Endodermal cell (in vitro differentiated cells): Measurements from ENCODE around the gene HSD17B1. TPM values are rescaled to one million over a fixed set of nuclear protein-coding genes. Genes with fewer than 3 reads are reported as not detected.
"Not testable (repeated sequence)": the region's sequence is repeated elsewhere in the genome, so short reads cannot be mapped to it uniquely, and the experiment has no call there.

ENCODE experiments used
- DNase-seq: peaks from one replicate; pipeline ENCODE4 v3.0.0-alpha.2; 2017
- H3K27ac ChIP-seq: 2 replicates; pipeline ENCODE4 v1.5.1; 2013; ENCODE audit warnings: mild to moderate bottlenecking, low read depth, low read length, moderate library complexity
- H3K27me3 ChIP-seq: 2 replicates; pipeline ENCODE4 v1.6.1; 2013; ENCODE audit warnings: mild to moderate bottlenecking, low read length, moderate library complexity; ENCODE audit not compliant: insufficient read depth, control insufficient read depth, poor library complexity, severe bottlenecking
- H3K36me3 ChIP-seq: 2 replicates; pipeline ENCODE4 v1.7.0; 2013; ENCODE audit warnings: mild to moderate bottlenecking, low read length, moderate library complexity; ENCODE audit not compliant: control insufficient read depth, insufficient read depth
- H3K4me1 ChIP-seq: one replicate; pipeline ENCODE4 v1.7.0; 2013; ENCODE audit warnings: low read length; ENCODE audit not compliant: control insufficient read depth, insufficient read depth
- H3K4me3 ChIP-seq: 2 replicates; pipeline ENCODE4 v1.5.1; 2013; ENCODE audit warnings: mild to moderate bottlenecking, low read length, moderate library complexity
- H3K9ac ChIP-seq: 2 replicates; pipeline ENCODE4 v1.6.1; 2013; ENCODE audit warnings: mild to moderate bottlenecking, low read length, moderate library complexity; ENCODE audit not compliant: poor library complexity, severe bottlenecking; ENCODE audit errors: extremely low read depth
- H3K9me3 ChIP-seq: 2 replicates; pipeline ENCODE4 v1.6.1; 2013; ENCODE audit warnings: mild to moderate bottlenecking, low read length, moderate library complexity; ENCODE audit not compliant: control insufficient read depth
- H3K27ac Mint-ChIP-seq: 2 replicates; pipeline ENCODE4 v1.8.0; 2020; ENCODE audit warnings: mixed read lengths
- H3K27me3 Mint-ChIP-seq: 2 replicates; pipeline ENCODE4 v1.8.0; 2021; ENCODE audit warnings: mild to moderate bottlenecking, mixed read lengths; ENCODE audit not compliant: insufficient read depth
- H3K36me3 Mint-ChIP-seq: 2 replicates; pipeline ENCODE4 v1.8.0; 2020; ENCODE audit warnings: low read depth, mixed read lengths
- H3K4me1 Mint-ChIP-seq: 2 replicates; pipeline ENCODE4 v1.8.0; 2020; ENCODE audit warnings: mixed read lengths
- H3K4me3 Mint-ChIP-seq: 2 replicates; pipeline ENCODE4 v1.8.0; 2020; ENCODE audit warnings: mild to moderate bottlenecking, moderate library complexity, mixed read lengths
- H3K9me3 Mint-ChIP-seq: 2 replicates; pipeline ENCODE4 v1.8.0; 2020; ENCODE audit warnings: mild to moderate bottlenecking, mixed read lengths
- CTCF ChIP-seq: fragments of 200-600 bp; sonication (generic); conservative IDR thresholded peaks from 2 replicates; pipeline ENCODE4 v1.5.0; 2021; ENCODE audit warnings: antibody characterized with exemption, mild to moderate bottlenecking
- WGBS, 2 experiments: methylation state at CpG; one replicate each; pipeline versions ENCODE4 v1.1.5 to v1.1.7; 2013; ENCODE audit warnings: missing lambda C conversion rate in 2 of 2, mixed read lengths in 1 of 2; ENCODE audit not compliant: insufficient coverage in 1 of 2, insufficient read length in 1 of 2; 5-methylcytosine and 5-hydroxymethylcytosine counted together
- total RNA-seq, 2 donors: library from RNA; stranded (reverse); fragmentation: NEBNext Ultra II Directional in 1 of 2; extraction: Animal tissue kit (Norgen Biotek cat#: 25700) in 1 of 2; gene quantifications; 2 replicates in 1 of 2; 3 replicates in 1 of 2; pipeline ENCODE4 v1.2.1, GENCODE V29; 2021

The HSD17B1 gene
- total RNA-seq, 2 donors from 2014 or later, result 2.4 to 2.8 TPM

GRCh38 chr17:42541041-42541833 is 11.5 kb upstream of the HSD17B1 start:
- Histone ChIP-seq H3K4me3 (no peak overlapping the region), H3K9me3 (no peaks in the 10 kb centered on the region), H3K4me1 (peaks cover 6% of the 10 kb centered on the region), H3K27ac (no peak overlapping the region), H3K9ac (no peak overlapping the region), H3K27me3 (no peaks in the 10 kb centered on the region), H3K36me3 (peaks cover 10% of the 10 kb centered on the region)
- Mint-ChIP-seq H3K27me3 (no peaks in the 10 kb centered on the region), H3K4me1 (peaks cover 2% of the 10 kb centered on the region), H3K4me3 (no peak overlapping the region), H3K9me3 (no peaks in the 10 kb centered on the region), H3K27ac (peak overlapping the region; percentile 26), H3K36me3 (peaks cover 32% of the 10 kb centered on the region)
- no peak for TF ChIP-seq CTCF
- no peak for DNase-seq
- 90 to 99% methylated on average over 11 to 17 of the region's 17 CpGs for WGBS, 2 experiments

GRCh38 chr17:42543190-42544079 is 9.3 kb upstream of the HSD17B1 start:
- Mint-ChIP-seq H3K4me3 (no peak overlapping the region), H3K36me3 (peaks cover 32% of the 10 kb centered on the region), H3K27me3 (no peaks in the 10 kb centered on the region), H3K27ac (no peak overlapping the region), H3K4me1 (no peaks in the 10 kb centered on the region), H3K9me3 (no peaks in the 10 kb centered on the region)
- H3K36me3 ChIP-seq, result peaks cover 10% of the 10 kb centered on the region
- no peak overlapping the region for H3K27ac ChIP-seq
- H3K4me1 ChIP-seq, result no peaks in the 10 kb centered on the region
- no peaks in the 10 kb centered on the region for H3K27me3 ChIP-seq
- WGBS, 2 experiments, result 95% methylated on average over 25 to 39 of the region's 39 CpGs
- TF ChIP-seq CTCF, result no peak
- DNase-seq, result no peak
- no peak overlapping the region for H3K4me3 ChIP-seq
- no peak overlapping the region for H3K9ac ChIP-seq
- H3K9me3 ChIP-seq, result no peaks in the 10 kb centered on the region

GRCh38 chr17:42544874-42545283 is 7.8 kb upstream of the HSD17B1 start:
- Histone ChIP-seq H3K9me3 (no peaks in the 10 kb centered on the region), H3K27ac (no peak overlapping the region), H3K4me3 (no peak overlapping the region), H3K27me3 (no peaks in the 10 kb centered on the region), H3K4me1 (no peaks in the 10 kb centered on the region), H3K36me3 (peaks cover 4% of the 10 kb centered on the region), H3K9ac (no peak overlapping the region)
- no peak for DNase-seq
- H3K27ac Mint-ChIP-seq, result no peak overlapping the region
- H3K36me3 Mint-ChIP-seq, result peaks cover 23% of the 10 kb centered on the region
- H3K9me3 Mint-ChIP-seq, result no peaks in the 10 kb centered on the region
- H3K4me1 Mint-ChIP-seq, result peaks cover 5% of the 10 kb centered on the region
- no peak for TF ChIP-seq CTCF
- no peak overlapping the region for H3K4me3 Mint-ChIP-seq
- WGBS, 2 experiments, result 75 to 79% methylated on average over 8 of the region's 8 CpGs
- H3K27me3 Mint-ChIP-seq, result no peaks in the 10 kb centered on the region

- not testable (repeated sequence) for H3K4me3 ChIP-seq, H3K27me3 Mint-ChIP-seq, DNase-seq, H3K27ac ChIP-seq, H3K36me3 ChIP-seq, H3K27ac Mint-ChIP-seq, H3K4me1 Mint-ChIP-seq, H3K4me3 Mint-ChIP-seq, H3K9ac ChIP-seq, H3K4me1 ChIP-seq, H3K9me3 ChIP-seq, H3K27me3 ChIP-seq, H3K9me3 Mint-ChIP-seq
- WGBS, 2 experiments, result 87 to 100% methylated on average over 2 to 6 of the region's 9 CpGs
- peaks cover 16% of the 10 kb centered on the region for H3K36me3 Mint-ChIP-seq
Measured at GRCh38 chr17:42545755-42546505, 6.8 kb upstream of the HSD17B1 start.
